ENCODE data around the gene CCDC83. TPM values are rescaled to one million over a fixed set of nuclear protein-coding genes. Genes with fewer than 3 reads are reported as not detected.

Gene CCDC83
- total RNA-seq, 4 donors from 2014 or later: 0.21 TPM; not detected in 3

DNA sequence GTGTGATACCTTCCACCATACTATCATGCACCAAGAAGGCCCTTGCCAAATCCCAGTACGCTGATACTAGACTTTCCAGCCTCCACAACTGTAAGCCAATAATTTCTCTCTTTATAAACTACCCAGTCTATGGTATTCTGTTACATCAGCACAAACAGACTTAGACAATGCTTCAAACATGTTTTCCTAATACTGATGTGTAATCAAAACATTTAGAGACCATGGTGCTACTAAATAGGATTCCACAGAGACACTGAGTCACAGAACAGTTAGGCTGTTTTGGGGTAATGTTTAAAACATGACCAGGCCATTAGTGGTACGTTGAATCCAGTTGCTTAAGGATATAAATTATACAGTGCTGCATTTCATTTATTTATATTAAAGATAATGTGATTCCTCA is 110.0 kb downstream of the CCDC83 start:
- no peaks in the 10 kb centered on the region for H3K36me3 ChIP-seq
- no peak for TF ChIP-seq CTCF (IDR thresholded peaks at IDR 0.05)
- TF ChIP-seq POLR2A (IDR thresholded peaks at IDR 0.05): no peak
- intact Hi-C loops (cut with DNase I; ENCODE audit: low total_unique reads): no loop called here
- peaks cover 0 to 5% of the 10 kb centered on the region in 2 donors for H3K4me1 ChIP-seq
- H3K4me3 ChIP-seq: no peak overlapping the region
- H3K27me3 ChIP-seq: no peaks in the 10 kb centered on the region
- H3K27ac ChIP-seq: no peak overlapping the region
- no peak for DNase-seq
- H3K9me3 ChIP-seq: no peaks in the 10 kb centered on the region

DNA sequence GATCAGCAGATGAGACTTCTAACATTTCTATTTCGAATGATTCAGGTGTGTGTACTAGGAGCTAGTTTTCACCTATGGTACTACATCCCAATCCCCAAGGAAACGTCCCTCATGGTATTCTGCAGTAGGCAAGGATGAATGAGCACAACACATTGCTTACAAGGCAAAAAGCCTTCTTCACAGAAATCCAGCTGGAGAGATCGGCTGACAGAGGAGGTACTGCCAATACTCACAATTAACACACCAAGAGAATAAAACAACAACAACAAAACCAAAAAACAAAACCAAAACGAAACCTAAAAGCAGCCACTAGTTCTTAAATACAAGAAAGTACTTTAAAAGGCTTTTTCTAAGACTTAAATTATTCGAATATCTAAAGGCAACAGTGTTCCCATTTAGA is 112.3 kb downstream of the CCDC83 start:
- Histone ChIP-seq H3K4me3 (no peak overlapping the region), H3K27me3 (no peaks in the 10 kb centered on the region), H3K9me3 (no peaks in the 10 kb centered on the region), H3K27ac (peak overlapping the region in 1 of 2 donors; percentile 29), H3K4me1 (peaks cover 0 to 5% of the 10 kb centered on the region in 2 donors), H3K36me3 (no peaks in the 10 kb centered on the region)
- intact Hi-C loops (cut with DNase I; ENCODE audit: low total_unique reads): no loop called here
- DNase-seq: no peak
- TF ChIP-seq POLR2A (IDR thresholded peaks at IDR 0.05) (no peak), CTCF (IDR thresholded peaks at IDR 0.05) (no peak)

Other genes with a start within 250 kb of the CCDC83 start
- 10 to 100 TPM in 3 of 4 donors, 1 to 10 TPM in 1; 2.9 to 30.2 (median 22.6) TPM for gene DLG2, start 228.0 kb upstream of the CCDC83 start, total RNA-seq
- 100 to 1,000 TPM in 1 of 4 donors, 10 to 100 TPM in 3; 36.5 to 119 (median 57.9) TPM for gene TMEM126B, start 226.8 kb upstream of the CCDC83 start, total RNA-seq
- gene TMEM126A, start 207.4 kb upstream of the CCDC83 start, total RNA-seq: 10 to 100 TPM in 3 of 4 donors, 1 to 10 TPM in 1; 7.9 to 16.3 (median 12.5) TPM
- 100 to 1,000 TPM in 2 of 4 donors, 10 to 100 TPM in 2; 77.7 to 133 (median 99.9) TPM for gene CREBZF, start 190.3 kb upstream of the CCDC83 start, total RNA-seq
- 10 to 100 TPM in 1 of 4 donors, 1 to 10 TPM in 1, under 1 TPM in 1, not detected in 1; 0.77 to 14.0 (median 4.4) TPM for gene CCDC89, start 169.2 kb upstream of the CCDC83 start, total RNA-seq
- gene SYTL2, start 44.2 kb upstream of the CCDC83 start, total RNA-seq: 10 to 100 TPM; 33.0 to 77.4 (median 39.7) TPM
- gene PICALM, start 213.7 kb downstream of the CCDC83 start, total RNA-seq: 100 to 1,000 TPM; 198 to 402 (median 298) TPM

Data from uterus (tissue), 4 donors.